Panc1 (cell line): ENCODE measurements around the gene OSER1. TPM values are rescaled to one million over a fixed set of nuclear protein-coding genes. Genes with fewer than 3 reads are reported as not detected.

Source experiments
- ATAC-seq: fragments of 200-7000 bp; cut with Tn5 transposase; 2 replicates; pipeline ENCODE4 v1.9.1; 2020; ENCODE audit warnings: mild to moderate bottlenecking, moderate library complexity
- BruUV-seq: library from RNA; stranded (reverse); fragments of 400-500 nt; replicated peaks from 2 replicates; lab custom pipeline; 2021; lab: Mats Ljungman, UMichigan
- CTCF ChIA-PET: fragments of 300-600 bp; sonication (Branson Sonifier 250); formaldehyde crosslinking; loops from one replicate; lab custom pipeline; 2022; ENCODE audit warnings: antibody characterized with exemption; lab: Charles Lee
- POLR2A ChIA-PET: fragments of 300-600 bp; sonication (Branson Sonifier 250); formaldehyde crosslinking; loops from one replicate; lab custom pipeline; 2022; ENCODE audit warnings: antibody characterized with exemption; lab: Charles Lee
- DNase-seq: peaks from one replicate; pipeline ENCODE4 v3.0.0-alpha.2; 2010; ENCODE audit warnings: low read depth, low spot score
- H3K27ac ChIP-seq: 2 replicates; pipeline ENCODE4 v1.5.1; 2011; ENCODE audit warnings: mild to moderate bottlenecking, low read length, inconsistent platforms
- H3K27me3 ChIP-seq: fragments of 200-500 bp; sonication (Bioruptor generic); 2 replicates; pipeline ENCODE4 v1.6.0; 2014; ENCODE audit warnings: low read length, inconsistent platforms; ENCODE audit not compliant: control insufficient read depth, insufficient read depth
- H3K36me3 ChIP-seq: fragments of 200-500 bp; sonication (Bioruptor generic); 2 replicates; pipeline ENCODE4 v1.5.1; 2014; ENCODE audit warnings: inconsistent platforms, mild to moderate bottlenecking, low read length, moderate library complexity; ENCODE audit not compliant: control insufficient read depth, insufficient read depth
- H3K4me1 ChIP-seq: 2 replicates; pipeline ENCODE4 v1.5.1; 2011; ENCODE audit warnings: inconsistent platforms, mild to moderate bottlenecking, low read length, moderate library complexity; ENCODE audit not compliant: control insufficient read depth, insufficient read depth
- H3K4me3 ChIP-seq, 2 experiments: 2 replicates each; pipeline ENCODE4 v1.5.1; 2011 to 2012; ENCODE audit warnings: low read depth in 2 of 2, low read length in 2 of 2, mild to moderate bottlenecking in 2 of 2, inconsistent platforms in 1 of 2, moderate library complexity in 1 of 2
- H3K9me3 ChIP-seq: fragments of 200-500 bp; sonication (Bioruptor generic); 2 replicates; pipeline ENCODE4 v1.5.1; 2014; ENCODE audit warnings: low read depth, mild to moderate bottlenecking, inconsistent platforms, low read length, moderate library complexity; ENCODE audit not compliant: control insufficient read depth, insufficient read depth
- POLR2AphosphoS5 ChIP-seq: IDR thresholded peaks from 2 replicates; pipeline ENCODE4 v1.6.1; 2012; ENCODE audit warnings: mild to moderate bottlenecking, low read depth, low read length, moderate library complexity
- SIN3A ChIP-seq: IDR thresholded peaks from 2 replicates; pipeline ENCODE4 v1.6.1; 2012; ENCODE audit warnings: low read depth, mild to moderate bottlenecking, low read length, moderate library complexity, borderline replicate concordance; ENCODE audit not compliant: insufficient read depth
- TCF7L2 ChIP-seq: IDR thresholded peaks from 2 replicates; pipeline ENCODE4 v1.6.1; 2011; ENCODE audit warnings: mild to moderate bottlenecking, low read depth, low read length, inconsistent platforms
- in situ Hi-C: cut with HindIII; loops from 2 replicates; pipeline ENCODE4 v1.10.0; 2016; ENCODE audit warnings: low sequenced_read_pairs, low pct_unique_long_range_greater_than_20kb
- intact Hi-C: fragments of 100-400 bp; cut with micrococcal nuclease; formaldehyde crosslinking; loops from one replicate; pipeline ENCODE4 v1.10.0; 2022; ENCODE audit not compliant: unreplicated experiment
- total RNA-seq: library from RNA; stranded (reverse); gene quantifications from one replicate; pipeline ENCODE4 v1.2.1, GENCODE V29; 2021; ENCODE audit not compliant: unreplicated experiment
- TF ChIP-seq, protein P1 (sequence below), 2 experiments: IDR thresholded peaks; 2 replicates each; pipeline ENCODE4 v1.6.1; 2011 to 2012; ENCODE audit warnings: low read depth in 2 of 2, control low read depth in 1 of 2, low read length in 1 of 2, mild to moderate bottlenecking in 1 of 2, moderate library complexity in 1 of 2; ENCODE audit not compliant: insufficient read depth in 1 of 2
- TF ChIP-seq, protein P2 (sequence below): fragments of 450-650 bp; IDR thresholded peaks from 2 replicates; pipeline ENCODE4 v1.5.1; 2017; ENCODE audit warnings: mild to moderate bottlenecking

The OSER1 gene
- total RNA-seq, 1 experiment from 2014 or later, result 37.8 TPM

DNA sequence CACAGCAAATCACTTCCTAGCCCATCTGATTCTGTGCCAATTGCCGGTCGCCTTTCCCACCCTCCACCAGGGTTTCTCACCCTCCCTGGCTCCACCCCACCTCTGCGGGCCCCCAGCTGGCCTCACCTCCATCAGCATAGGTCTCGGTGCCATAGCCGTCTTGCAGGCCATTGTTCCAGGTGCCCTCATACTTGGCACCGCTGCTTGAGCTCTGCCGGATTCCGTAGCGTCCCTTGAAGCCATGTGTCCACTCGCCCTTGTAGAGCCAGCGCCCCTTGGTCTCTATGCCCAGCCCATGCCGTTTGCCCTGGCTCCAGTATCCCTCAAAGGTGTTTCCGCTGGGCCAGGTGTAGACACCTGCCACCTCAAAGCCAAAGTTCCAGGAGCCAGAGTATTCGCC, 24.4 kb downstream of the OSER1 start:
- intact Hi-C loops (no loop called here), in situ Hi-C loops (no loop called here)
- Histone ChIP-seq H3K36me3 (no peaks in the 10 kb centered on the region), H3K9me3 (no peaks in the 10 kb centered on the region), H3K4me1 (peaks cover 9% of the 10 kb centered on the region), H3K4me3 (no peak overlapping the region), H3K27ac (no peak overlapping the region), H3K27me3 (no peaks in the 10 kb centered on the region)
- POLR2A ChIA-PET, result no interaction called here
- no peak for ATAC-seq
- no peak for DNase-seq
- no TSS peak for BruUV-seq
- CTCF ChIA-PET, result interaction anchor here (0.6 kb wide), 1 partner anchor 245 kb away, joined by 3 read pairs; no protein-coding TSS in a partner anchor
- TF ChIP-seq, protein P1, sequence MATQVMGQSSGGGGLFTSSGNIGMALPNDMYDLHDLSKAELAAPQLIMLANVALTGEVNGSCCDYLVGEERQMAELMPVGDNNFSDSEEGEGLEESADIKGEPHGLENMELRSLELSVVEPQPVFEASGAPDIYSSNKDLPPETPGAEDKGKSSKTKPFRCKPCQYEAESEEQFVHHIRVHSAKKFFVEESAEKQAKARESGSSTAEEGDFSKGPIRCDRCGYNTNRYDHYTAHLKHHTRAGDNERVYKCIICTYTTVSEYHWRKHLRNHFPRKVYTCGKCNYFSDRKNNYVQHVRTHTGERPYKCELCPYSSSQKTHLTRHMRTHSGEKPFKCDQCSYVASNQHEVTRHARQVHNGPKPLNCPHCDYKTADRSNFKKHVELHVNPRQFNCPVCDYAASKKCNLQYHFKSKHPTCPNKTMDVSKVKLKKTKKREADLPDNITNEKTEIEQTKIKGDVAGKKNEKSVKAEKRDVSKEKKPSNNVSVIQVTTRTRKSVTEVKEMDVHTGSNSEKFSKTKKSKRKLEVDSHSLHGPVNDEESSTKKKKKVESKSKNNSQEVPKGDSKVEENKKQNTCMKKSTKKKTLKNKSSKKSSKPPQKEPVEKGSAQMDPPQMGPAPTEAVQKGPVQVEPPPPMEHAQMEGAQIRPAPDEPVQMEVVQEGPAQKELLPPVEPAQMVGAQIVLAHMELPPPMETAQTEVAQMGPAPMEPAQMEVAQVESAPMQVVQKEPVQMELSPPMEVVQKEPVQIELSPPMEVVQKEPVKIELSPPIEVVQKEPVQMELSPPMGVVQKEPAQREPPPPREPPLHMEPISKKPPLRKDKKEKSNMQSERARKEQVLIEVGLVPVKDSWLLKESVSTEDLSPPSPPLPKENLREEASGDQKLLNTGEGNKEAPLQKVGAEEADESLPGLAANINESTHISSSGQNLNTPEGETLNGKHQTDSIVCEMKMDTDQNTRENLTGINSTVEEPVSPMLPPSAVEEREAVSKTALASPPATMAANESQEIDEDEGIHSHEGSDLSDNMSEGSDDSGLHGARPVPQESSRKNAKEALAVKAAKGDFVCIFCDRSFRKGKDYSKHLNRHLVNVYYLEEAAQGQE (IDR thresholded peaks at IDR 0.05; ENCODE audit: insufficient read depth in 1 of 2, low read depth in 2 of 2, low read length in 1 of 2), result no peak
- no peak for TF ChIP-seq TCF7L2
- no peak for TF ChIP-seq SIN3A
- TF ChIP-seq, protein P2, sequence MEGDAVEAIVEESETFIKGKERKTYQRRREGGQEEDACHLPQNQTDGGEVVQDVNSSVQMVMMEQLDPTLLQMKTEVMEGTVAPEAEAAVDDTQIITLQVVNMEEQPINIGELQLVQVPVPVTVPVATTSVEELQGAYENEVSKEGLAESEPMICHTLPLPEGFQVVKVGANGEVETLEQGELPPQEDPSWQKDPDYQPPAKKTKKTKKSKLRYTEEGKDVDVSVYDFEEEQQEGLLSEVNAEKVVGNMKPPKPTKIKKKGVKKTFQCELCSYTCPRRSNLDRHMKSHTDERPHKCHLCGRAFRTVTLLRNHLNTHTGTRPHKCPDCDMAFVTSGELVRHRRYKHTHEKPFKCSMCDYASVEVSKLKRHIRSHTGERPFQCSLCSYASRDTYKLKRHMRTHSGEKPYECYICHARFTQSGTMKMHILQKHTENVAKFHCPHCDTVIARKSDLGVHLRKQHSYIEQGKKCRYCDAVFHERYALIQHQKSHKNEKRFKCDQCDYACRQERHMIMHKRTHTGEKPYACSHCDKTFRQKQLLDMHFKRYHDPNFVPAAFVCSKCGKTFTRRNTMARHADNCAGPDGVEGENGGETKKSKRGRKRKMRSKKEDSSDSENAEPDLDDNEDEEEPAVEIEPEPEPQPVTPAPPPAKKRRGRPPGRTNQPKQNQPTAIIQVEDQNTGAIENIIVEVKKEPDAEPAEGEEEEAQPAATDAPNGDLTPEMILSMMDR, result no peak
- TF ChIP-seq POLR2AphosphoS5, result no peak

DNA sequence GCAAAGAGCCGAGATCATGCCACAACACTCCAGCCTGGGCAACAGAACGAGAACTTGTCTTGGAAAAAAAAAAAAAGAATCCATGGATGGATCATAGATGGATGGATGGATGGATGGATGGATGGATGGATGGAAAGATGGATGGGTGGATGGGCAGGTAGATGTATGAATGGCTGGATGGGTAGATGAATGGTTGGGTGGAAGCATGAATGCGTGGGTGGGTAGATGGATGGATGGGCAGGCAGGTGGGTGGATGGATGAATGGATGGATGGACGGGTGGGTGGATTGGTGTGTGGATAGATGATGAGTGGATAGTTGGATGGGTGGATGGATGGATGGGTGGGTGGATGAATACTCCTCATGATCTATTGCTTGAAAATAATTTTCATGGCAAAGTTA, 25.0 kb downstream of the OSER1 start:
- Histone ChIP-seq H3K4me3 (no peak overlapping the region), H3K36me3 (no peaks in the 10 kb centered on the region), H3K27ac (no peak overlapping the region), H3K4me1 (peaks cover 9% of the 10 kb centered on the region), H3K27me3 (no peaks in the 10 kb centered on the region), H3K9me3 (no peaks in the 10 kb centered on the region)
- ChIA-PET CTCF (no interaction called here), POLR2A (no interaction called here)
- in situ Hi-C loops, result no loop called here
- intact Hi-C loops, result no loop called here
- TF ChIP-seq, protein P2, result no peak
- TF ChIP-seq, protein P1 (IDR thresholded peaks at IDR 0.05; ENCODE audit: insufficient read depth in 1 of 2, low read depth in 2 of 2, low read length in 1 of 2), result no peak
- TF ChIP-seq TCF7L2 (no peak), POLR2AphosphoS5 (no peak), SIN3A (no peak)
- no peak for ATAC-seq
- no peak for DNase-seq
- BruUV-seq, result no TSS peak
